HepG2 (cell line): Measurements from ENCODE around the gene NAGA. TPM values are rescaled to one million over a fixed set of nuclear protein-coding genes. Genes with fewer than 3 reads are reported as not detected.

ENCODE experiments used
- EED ChIP-seq: sonication (generic); formaldehyde crosslinking; IDR thresholded peaks from 2 replicates; pipeline ENCODE4 v1.5.0; 2020; ENCODE audit warnings: mild to moderate bottlenecking, missing genetic modification reagents
- HOXA5 ChIP-seq: sonication (generic); formaldehyde crosslinking; IDR thresholded peaks from 2 replicates; pipeline ENCODE4 v1.4.0; 2020; ENCODE audit warnings: missing genetic modification reagents
- KAT7 ChIP-seq: IDR thresholded peaks from 2 replicates; pipeline ENCODE4 v1.6.1; 2018; ENCODE audit warnings: borderline replicate concordance, missing compliant biosample characterization
- KDM2A ChIP-seq: sonication (generic); formaldehyde crosslinking; IDR thresholded peaks from 2 replicates; pipeline ENCODE4 v1.4.0; 2020; ENCODE audit warnings: low read depth, missing genetic modification reagents, borderline replicate concordance
- KDM5A ChIP-seq: fragments of 200-600 bp; sonication (generic); IDR thresholded peaks from 2 replicates; pipeline ENCODE4 v1.7.0; 2018; ENCODE audit warnings: antibody characterized with exemption, mild to moderate bottlenecking, low read length, borderline replicate concordance
- NFYB ChIP-seq: sonication (generic); formaldehyde crosslinking; IDR thresholded peaks from 2 replicates; pipeline ENCODE4 v1.4.0; 2020; ENCODE audit warnings: missing genetic modification reagents
- PCBP2 ChIP-seq: fragments of 200-400 bp; formaldehyde crosslinking; optimal IDR thresholded peaks from 2 replicates; pipeline ENCODE3; 2018; ENCODE audit warnings: low read length, low read depth; ENCODE audit not compliant: poor library complexity, severe bottlenecking
- POLR2AphosphoS2 ChIP-seq: IDR thresholded peaks from 2 replicates; pipeline ENCODE4 v1.6.1; 2011; ENCODE audit warnings: low read depth, low read length, improper control_type of control experiment
- RBM22 ChIP-seq: fragments of 200-400 bp; formaldehyde crosslinking; optimal IDR thresholded peaks from 2 replicates; pipeline ENCODE3; 2017; ENCODE audit warnings: mild to moderate bottlenecking, low read length, moderate library complexity
- REPIN1 ChIP-seq: sonication (generic); formaldehyde crosslinking; IDR thresholded peaks from 2 replicates; pipeline ENCODE4 v1.8.0; 2022; ENCODE audit warnings: missing genetic modification reagents, low read depth, mild to moderate bottlenecking, borderline replicate concordance
- SNAI1 ChIP-seq: sonication (generic); formaldehyde crosslinking; IDR thresholded peaks from 2 replicates; pipeline ENCODE4 v1.5.0; 2020; ENCODE audit warnings: mild to moderate bottlenecking, missing genetic modification reagents, borderline replicate concordance
- SRSF1 ChIP-seq: fragments of 200-400 bp; formaldehyde crosslinking; optimal IDR thresholded peaks from 2 replicates; pipeline ENCODE3; 2017; ENCODE audit warnings: mild to moderate bottlenecking, low read depth, low read length, moderate library complexity
- TSC22D2 ChIP-seq: sonication (generic); formaldehyde crosslinking; IDR thresholded peaks from 2 replicates; pipeline ENCODE4 v1.5.1; 2020; ENCODE audit warnings: missing genetic modification reagents, mild to moderate bottlenecking, borderline replicate concordance
- ZBTB40 ChIP-seq, 2 experiments: fragments of 450-650 bp in 1 of 2; sonication (generic) in 1 of 2; formaldehyde crosslinking in 1 of 2; IDR thresholded peaks; 2 replicates each; pipeline versions ENCODE4 v1.6.1 to v1.8.0; 2016 to 2022; ENCODE audit warnings: antibody characterized with exemption in 1 of 2, mild to moderate bottlenecking in 1 of 2, missing genetic modification reagents in 1 of 2
- ZFYVE20 ChIP-seq: sonication (generic); formaldehyde crosslinking; IDR thresholded peaks from 2 replicates; pipeline ENCODE4 v1.8.0; 2023; ENCODE audit warnings: low read depth, mild to moderate bottlenecking, moderate library complexity, missing genetic modification reagents, borderline replicate concordance
- ZMYM3 ChIP-seq: sonication (generic); formaldehyde crosslinking; IDR thresholded peaks from 2 replicates; pipeline ENCODE4 v1.5.1; 2020; ENCODE audit warnings: mild to moderate bottlenecking, missing genetic modification reagents
- ZNF605 ChIP-seq: sonication (generic); formaldehyde crosslinking; IDR thresholded peaks from 2 replicates; pipeline ENCODE4 v1.8.0; 2022; ENCODE audit warnings: mild to moderate bottlenecking, missing genetic modification reagents
- ZNF629 ChIP-seq: sonication (generic); formaldehyde crosslinking; conservative IDR thresholded peaks from 2 replicates; pipeline ENCODE4 v1.5.0; 2020; ENCODE audit warnings: missing genetic modification reagents
- ZNF724P ChIP-seq: sonication (generic); formaldehyde crosslinking; IDR thresholded peaks from 2 replicates; pipeline ENCODE4 v1.8.0; 2022; ENCODE audit warnings: missing genetic modification reagents, borderline replicate concordance
- ZNF746 ChIP-seq: sonication (generic); formaldehyde crosslinking; IDR thresholded peaks from 2 replicates; pipeline ENCODE4 v1.8.0; 2022; ENCODE audit warnings: mild to moderate bottlenecking, missing genetic modification reagents
- polyA plus RNA-seq, 8 experiments: library from polyadenylated mRNA; depleted of rRNA in 3 of 8; stranded (reverse) in 7 of 8; unstranded in 1 of 8; fragments of >200 nt; fragmentation: Illumina TruSeq in 4 of 8; extraction: Trizol in 4 of 8; gene quantifications; 2 replicates each; pipeline versions ENCODE4 v1.2.1 to v1.2.3, GENCODE V29; 2011 to 2016; ENCODE audit warnings: low read depth in 4 of 8, missing spikeins in 1 of 8, mixed read lengths in 1 of 8; ENCODE audit not compliant: insufficient read depth in 1 of 8
- total RNA-seq, 5 experiments: library from RNA; depleted of rRNA; stranded (reverse); fragments of >200 nt; fragmentation: Illumina TruSeq; extraction: Trizol; gene quantifications; 2 replicates each; pipeline ENCODE4 v1.2.3, GENCODE V29; 2016; ENCODE audit warnings: low read depth in 1 of 5

The NAGA gene
- total and polyA plus RNA-seq, 2 of the 13 experiments (the other 11 are each of a cell fraction or from before 2014, with no cell fraction given), result 15.1 to 23.4 TPM

DNA sequence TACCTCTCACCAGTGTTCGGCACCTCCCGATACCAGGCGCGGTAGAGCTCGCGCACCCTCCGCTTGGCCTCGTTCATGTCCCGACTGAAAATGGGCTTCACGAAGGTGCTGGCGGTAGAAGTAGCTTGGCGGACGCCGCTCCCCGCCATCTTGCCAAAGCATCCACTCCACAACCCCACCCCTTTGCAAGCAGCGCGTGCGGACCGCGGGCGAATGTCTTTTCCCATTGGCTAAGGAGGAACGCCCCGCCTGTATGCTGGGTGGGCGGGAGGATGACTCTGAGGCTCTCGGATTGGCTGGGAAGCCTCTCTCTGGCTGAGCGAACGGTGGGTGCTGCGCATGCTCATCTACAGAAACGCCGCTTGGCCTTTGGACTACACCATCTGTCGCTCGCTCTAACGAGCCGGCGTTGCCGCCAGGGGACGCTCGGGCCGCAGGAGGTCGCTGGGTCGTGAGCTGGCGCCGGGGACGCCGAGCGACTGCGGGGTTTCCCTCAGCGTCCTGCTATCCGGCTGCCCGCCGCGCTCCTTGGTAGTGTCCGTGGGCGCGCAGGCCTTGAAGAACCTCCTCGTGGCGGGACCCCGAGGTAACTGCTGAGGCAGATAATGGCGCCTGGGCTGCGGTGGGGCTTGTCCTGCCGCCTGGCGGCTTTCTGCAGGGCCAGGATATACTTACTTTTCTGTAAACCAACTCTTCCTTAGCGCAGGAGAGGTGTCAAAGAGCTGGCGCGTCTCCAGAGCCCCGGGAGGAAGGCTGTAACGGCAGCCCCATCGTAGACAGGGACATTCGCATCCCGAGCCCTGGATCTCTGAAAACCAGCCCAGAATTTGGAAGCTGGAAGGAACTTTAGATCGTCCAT is 20.2 kb upstream of the NAGA start, which contains the start of gene NDUFA6 (continued):
- TF ChIP-seq ZFYVE20 (CRISPR knock-in tag) (no peak), POLR2AphosphoS2 (0 out of 2 replicates have a peak, but pooled peaks have one; percentile 54), KDM5A (0 out of 2 replicates have a peak, but pooled peaks have one; percentile 59), KDM2A (peak; percentile 96), REPIN1 (peak; percentile 86; the same call in 1 of the 2 replicates), EED (CRISPR knock-in tag) (0 out of 2 replicates have a peak, but pooled peaks have one; percentile 52), SNAI1 (CRISPR knock-in tag) (peak; percentile 88), ZNF746 (CRISPR knock-in tag) (no peak; the same call in 1 of the 2 replicates), HOXA5 (CRISPR knock-in tag) (peak; percentile 84), TSC22D2 (CRISPR knock-in tag) (no peak), ZBTB40 (IDR thresholded peaks at IDR 0.05) (no peak), ZBTB40 (CRISPR knock-in tag; IDR thresholded peaks at IDR 0.05) (peak; percentile 22; the same call in 1 of the 2 replicates), ZNF629 (peak; percentile 70), RBM22 (peak; percentile 75), NFYB (CRISPR knock-in tag) (peak; percentile 85), SRSF1 (no peak), ZMYM3 (CRISPR knock-in tag) (0 out of 2 replicates have a peak, but pooled peaks have one; percentile 33), ZNF724P (CRISPR knock-in tag) (no peak), ZNF605 (CRISPR knock-in tag) (peak; percentile 75), PCBP2 (no peak), KAT7 (0 out of 2 replicates have a peak, but pooled peaks have one; percentile 50)
